HL-60/S4 (cell line): ENCODE results near the gene BAG2.

ENCODE experiments used
- in situ Hi-C: fragments of 300-500 bp; cut with MboI; formaldehyde crosslinking; loops from 2 replicates; pipeline ENCODE4 v1.14.3; 2022; ENCODE audit warnings: low sequenced_read_pairs

Gene BAG2

DNA sequence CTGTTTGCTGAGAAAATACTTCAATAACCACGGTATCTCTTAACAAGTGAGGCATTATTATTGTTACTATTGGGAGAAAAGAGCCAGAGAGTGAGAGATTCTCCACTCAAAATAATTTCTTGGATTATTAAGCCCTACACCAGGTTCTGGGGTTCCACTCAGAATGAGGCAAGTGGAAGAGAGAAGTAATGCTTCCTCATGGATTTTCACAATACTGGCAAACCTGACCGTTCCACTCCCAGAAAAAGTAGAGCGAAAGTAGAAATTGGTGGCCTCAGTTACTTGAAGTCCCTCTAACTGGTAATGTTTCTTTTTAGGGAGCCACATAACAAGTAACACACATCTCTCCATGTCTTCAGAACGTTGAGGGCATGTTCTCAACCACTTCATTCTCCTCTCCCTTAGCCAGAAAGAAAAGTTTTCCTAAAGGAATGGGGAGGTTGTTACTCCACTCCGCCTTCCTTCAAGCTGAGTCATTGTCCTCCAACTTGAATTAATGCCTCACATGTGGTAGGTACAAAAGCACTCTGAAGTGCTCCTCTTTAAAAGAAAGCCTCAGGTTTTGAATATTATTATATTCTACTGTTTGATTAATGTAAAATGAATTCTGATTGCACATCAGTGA is 1.9 kb downstream of the BAG2 start:
- in situ Hi-C loops = no loop called here

DNA sequence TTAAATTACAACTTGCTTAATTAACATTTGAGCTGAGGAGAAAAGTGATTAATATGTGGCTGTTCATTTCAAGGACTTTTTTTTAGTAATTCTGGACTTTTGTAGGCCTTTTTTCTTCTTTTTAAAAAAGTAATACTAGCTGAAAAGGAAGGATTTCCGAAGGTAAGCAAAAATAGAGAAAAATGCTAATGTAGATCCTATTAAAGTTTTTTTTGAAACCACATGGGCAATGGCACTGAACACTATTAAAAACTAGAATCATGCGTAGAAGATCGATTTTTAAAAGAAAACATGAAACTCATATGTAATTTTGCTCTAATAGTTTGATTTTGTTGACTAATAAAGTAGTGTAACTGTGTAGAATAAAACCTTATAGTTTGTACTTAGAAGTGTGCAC is 2.4 kb downstream of the BAG2 start:
- in situ Hi-C loops = no loop called here

DNA sequence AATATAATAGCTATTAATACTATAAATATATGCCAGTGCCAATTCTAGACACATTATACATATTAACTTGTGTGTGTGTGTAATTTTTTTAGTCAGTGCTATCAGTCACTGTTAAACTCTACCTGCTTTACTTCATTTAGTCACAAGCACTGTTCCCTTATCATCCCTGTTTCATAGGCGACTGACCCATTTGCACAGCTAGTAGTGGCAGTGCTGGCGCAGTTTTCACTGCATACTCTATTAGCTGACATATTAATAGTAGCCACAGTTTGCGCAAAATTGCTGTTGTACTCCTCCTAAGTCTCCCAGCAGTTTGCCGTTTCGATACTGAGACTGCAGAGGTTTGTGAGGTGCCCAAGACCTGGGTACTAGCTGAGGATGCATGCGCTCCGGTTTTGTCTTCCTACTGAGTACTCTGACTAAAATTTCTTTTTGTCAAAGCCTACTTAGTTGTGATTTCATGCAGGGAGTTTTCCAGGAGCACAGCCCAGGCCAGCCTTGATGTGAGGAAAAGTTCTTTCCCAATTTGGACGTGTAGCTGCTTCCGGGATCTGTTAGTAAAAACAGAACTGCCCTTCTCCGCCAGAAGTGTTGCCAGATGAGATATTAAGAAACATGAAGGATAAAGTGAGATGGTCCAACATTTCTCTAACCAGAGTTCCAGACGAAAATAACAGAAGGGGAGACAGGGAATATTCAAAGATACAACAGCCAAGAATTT is 5.6 kb downstream of the BAG2 start:
- in situ Hi-C loops = no loop called here

DNA sequence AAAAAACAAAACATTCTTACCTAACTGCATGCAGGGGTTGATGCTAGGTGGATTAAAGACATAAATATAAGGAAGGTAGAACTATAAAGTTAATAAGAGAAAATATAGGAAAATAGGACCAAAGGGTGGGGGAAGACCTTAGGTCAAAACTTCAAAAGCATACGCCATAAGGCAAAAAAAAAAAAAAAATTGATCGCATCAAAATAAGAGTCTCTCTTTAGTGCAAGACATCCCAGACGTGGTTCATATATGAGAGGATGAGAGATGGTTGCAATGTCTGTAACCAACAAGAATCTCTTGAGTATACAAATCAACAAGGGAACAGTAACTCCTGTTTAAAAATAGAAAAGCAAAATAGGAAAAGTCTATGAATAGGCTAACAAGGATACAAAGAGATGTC is 8.5 kb downstream of the BAG2 start:
- in situ Hi-C loops = no loop called here

DNA sequence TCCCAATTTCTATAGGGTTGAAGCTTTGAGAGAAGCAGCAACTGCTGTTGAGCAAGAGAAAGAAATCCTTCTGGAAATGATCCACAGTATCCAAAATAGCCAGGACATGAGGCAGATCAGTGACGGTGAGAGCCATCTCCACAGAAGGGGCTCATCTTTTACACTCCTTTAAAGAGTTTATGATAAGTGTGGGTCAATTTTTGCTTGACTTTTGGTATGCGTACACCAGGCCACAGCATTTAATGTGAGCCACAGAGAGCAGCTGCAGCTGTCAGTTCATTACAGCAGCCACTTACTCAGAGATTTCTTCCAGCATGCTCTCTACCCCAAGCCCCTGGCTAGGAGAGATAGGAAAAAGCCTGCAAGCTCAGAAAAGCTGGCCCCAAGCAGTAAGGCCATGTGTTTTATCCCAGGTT is 9.9 kb downstream of the BAG2 start:
- in situ Hi-C loops = no loop called here

DNA sequence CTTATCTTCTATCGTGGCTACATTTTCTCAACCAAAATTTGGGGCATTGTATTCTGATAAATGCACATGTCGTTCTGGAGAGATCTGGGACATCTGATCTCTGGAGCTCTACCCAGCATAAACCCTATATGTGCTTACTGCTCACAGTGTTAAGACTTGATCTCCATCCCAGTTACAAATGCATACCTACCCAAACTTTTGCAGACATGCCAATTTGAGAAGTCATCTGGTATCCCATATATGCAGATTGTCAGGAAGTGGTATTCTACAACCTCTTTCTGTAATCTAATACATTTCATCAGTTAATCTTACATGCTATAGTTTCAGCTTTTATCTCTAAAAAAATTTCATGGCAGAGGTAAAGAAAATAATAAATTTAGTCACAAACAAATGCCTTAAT is 11.2 kb downstream of the BAG2 start:
- in situ Hi-C loops = no loop called here

DNA sequence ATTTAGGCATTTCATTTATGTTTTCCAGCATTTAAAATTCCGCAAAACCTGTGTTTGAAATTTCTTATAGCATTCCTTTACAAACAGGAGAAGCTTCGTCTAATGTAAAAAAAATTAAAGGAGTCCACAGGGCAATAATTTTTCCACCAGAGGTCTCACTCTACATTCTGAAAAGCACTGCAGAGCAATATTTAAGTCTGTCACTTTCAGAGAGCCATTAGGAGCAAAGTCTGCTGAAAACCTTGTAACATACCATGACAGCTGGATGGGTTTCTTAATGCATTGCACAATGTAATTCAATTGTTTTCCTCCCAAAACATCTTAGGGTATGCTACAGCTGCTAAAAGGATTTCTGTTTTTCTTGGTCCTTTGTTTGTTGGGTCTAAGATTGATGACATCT is 18.0 kb downstream of the BAG2 start:
- in situ Hi-C loops = no loop called here

DNA sequence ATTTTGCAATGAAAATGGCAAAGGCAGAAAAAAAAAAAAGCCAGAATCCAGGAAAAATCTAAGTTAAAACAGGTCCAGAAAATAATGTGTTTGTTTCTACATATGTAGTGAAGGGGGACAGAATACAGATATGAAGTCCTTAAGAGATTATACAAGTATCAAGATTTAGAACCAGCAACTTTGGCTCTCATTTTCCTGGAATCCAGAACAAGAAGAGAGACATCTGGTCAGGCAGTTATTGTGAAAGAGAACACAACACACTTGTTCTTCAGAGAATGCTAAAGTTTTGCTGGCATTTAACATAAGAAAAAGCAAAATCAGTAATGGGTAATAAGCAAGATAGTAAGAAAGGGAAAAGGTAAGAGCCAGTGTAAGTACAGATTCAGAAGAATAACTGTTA is 21.1 kb downstream of the BAG2 start:
- in situ Hi-C loops = no loop called here

DNA sequence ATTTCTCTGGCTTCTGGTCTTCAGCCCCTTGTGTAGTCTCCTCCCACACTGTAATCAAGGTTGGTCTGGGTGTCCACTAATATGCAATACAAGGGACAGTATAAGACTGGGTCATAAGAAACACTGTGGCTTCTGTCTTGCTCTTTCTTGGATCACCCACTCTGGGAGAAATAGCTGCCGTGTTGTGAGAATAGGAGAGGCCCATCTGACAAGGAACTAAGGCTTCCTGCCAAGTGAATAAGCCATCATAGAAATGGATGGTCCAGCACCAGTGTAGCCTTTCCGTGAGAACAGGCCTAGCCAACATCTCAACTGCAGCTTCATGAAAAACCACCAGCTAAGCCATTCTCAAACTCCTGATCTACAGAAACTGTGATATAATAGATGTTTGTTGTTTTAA is 23.3 kb downstream of the BAG2 start:
- in situ Hi-C loops = no loop called here

DNA sequence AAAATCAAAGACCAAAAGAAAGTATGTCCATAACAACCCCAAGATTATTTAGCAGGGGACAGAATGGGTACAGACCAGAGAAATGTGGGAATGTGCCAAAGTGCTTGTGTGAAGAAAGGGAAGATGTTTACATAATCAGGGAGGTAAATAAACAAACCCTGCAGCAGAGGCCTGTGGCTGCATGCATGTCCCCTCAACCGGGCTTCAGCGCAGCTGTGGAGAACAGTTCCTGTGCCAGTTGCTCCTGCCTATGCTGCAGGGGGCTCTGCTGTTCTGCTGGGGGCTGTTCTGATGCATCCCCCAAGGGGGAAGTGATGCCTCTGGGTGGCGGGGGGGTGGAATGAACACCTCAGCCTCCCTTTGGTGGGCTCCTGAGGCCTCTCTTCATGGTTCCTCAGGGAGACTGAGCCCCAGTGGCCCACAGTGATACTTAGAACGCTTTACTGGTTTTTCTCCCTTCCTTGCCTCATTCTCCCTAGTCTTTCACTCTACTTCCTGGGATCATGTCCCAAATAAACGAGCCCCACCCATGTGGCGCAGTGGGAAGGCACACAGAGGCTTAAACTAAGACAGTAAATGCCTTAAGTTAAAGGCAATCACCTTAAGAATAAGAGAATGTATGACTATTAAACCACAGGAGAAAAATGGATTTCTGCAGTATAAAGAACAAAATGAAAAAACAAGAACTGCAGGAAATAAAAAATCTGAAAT is 27.0 kb downstream of the BAG2 start:
- in situ Hi-C loops = no loop called here

DNA sequence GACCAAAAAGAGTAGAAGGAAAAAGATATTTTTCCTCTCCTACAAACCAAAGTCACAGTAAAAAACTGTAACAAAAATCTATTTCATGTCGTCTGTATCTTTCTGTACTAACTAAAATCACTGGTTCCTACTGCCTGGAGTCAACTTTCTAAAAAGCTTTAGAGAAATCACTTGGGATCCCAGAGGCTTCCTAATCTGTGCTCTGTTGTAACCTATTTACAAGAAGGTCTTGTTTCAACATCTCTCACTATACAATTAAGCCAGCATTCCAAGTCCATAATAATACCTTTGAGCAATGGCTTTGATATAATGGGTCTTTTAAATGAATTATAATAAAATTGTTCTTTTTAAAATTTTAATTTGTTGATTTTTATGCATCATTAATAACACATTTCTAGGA is 29.6 kb downstream of the BAG2 start:
- in situ Hi-C loops = no loop called here

DNA sequence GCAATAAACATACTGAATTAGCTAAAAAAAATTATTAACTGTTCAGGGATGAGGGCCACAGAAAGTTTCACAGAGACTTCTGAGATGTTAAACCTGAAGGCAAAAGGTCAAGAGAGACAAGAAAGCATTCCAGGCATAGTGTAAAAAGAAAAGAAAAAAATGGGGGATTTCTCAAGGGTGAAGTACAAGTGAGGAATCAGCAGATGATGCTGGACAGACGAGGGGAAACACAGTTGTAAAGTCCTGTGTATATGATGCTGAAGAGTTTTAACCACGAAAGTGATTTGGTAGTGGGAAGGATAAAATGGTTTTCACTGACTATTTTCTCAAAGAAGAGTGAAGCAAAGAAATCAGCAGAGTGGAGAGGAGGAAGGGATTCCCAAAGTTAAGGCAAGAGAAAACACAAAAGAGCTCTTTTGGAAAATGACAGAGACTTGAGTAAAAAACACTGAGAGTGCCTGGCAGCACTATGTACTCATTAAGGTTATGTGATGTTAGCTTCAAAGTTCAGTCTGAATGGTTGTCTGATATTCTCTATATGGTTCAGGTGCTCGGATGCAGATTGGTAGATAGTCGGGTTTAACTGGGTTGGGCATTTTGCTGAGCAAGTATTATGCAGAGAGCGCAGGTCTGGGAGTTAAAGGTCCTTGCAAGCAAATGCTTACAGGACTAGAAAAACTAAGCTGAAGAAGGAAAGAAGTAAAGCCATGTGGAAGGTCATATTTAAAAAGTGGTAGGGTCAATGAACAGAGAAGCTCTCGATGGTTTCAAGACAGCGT is 33.6 kb downstream of the BAG2 start:
- in situ Hi-C loops = no loop called here

DNA sequence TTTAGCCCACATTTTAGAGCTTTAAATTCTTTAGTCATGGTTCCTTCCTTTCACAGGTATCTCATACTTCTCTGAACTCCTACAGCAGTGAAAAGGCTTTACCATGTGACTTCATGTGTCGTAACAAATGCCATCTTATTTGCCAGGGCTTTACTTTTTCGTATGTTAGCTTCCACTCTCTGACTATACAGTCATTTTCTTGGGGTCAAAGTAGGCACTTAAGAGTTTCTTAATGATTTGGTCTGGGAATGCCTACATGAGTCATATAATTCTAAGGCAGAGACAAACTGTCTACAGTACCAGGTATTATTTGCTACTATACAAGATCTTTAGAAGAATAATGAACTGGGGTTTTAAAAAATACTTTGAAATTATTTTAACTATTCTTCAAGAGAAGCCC is 35.0 kb downstream of the BAG2 start:
- in situ Hi-C loops = no loop called here

DNA sequence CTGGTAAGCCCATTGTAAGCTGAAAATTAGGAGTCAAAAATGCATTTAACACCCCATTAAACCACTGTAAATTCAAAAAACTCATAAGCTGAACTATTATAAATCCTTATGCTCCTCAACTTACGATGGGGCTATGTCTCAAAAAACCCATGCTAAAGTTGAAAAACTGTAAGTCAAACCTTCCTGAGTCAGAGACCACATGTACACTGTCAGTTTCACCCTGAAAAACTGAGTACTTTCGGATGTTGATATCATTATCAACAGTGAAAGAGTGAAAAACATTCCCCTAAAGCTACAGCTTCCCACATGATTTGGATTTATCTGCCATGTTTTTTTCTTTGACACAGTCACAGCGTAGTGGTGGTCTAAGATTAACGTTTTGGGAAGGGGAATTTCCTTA is 35.7 kb downstream of the BAG2 start:
- in situ Hi-C loops = no loop called here

DNA sequence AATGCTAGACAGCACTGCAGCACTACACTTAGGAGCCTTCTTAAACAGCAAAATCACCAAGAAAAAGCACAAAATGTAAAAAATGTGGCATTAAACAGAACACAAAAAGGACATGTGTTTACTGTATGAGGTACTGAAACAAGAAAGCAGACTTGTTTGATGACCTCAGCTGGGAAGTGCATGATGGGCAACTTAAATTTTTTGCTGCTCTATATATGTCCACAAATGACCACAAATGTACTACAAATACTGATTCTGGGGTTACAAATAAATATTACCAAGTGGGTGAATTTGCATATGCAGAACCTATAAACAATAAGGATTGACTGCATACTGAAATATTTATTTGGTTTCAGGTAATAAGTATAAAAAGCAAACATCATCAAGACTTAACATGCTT is 36.9 kb downstream of the BAG2 start:
- in situ Hi-C loops = no loop called here

DNA sequence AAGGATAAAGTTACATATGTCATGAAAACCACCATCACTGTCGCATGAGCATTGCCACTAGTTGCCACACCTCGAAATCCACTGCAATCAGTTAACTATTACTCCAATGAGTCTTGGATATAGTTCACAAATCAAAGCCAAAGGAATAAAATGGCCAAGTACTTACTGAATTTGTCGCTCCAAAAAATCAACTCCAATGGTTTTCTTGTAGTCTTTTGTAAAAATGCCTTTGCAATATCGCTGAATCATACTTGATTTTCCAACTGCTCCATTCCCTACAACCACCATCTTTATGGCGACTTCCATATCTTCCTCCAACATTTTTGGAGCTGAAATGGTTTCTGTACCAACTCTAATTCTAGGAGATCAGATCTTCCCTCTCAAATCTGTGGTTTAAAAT is 37.9 kb downstream of the BAG2 start:
- in situ Hi-C loops = no loop called here

DNA sequence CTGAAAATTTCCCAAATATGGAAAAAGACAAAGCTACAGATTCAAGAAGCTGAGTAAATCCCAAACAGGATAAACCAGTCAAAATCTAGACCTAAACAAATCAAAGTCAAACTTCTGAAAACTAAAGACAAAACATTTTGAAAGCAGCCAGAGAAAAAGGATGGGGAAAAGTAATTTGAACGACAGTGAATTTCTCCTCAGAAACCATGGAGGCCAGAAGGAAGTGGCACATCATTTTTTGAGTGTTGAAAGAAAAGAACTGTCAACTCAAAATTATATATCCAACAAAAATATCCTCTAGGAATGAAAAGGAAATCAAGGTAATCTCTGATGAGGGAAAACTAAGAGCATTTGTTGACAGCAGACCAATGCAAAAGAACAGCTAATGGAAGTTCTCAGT is 43.1 kb downstream of the BAG2 start:
- in situ Hi-C loops = no loop called here

DNA sequence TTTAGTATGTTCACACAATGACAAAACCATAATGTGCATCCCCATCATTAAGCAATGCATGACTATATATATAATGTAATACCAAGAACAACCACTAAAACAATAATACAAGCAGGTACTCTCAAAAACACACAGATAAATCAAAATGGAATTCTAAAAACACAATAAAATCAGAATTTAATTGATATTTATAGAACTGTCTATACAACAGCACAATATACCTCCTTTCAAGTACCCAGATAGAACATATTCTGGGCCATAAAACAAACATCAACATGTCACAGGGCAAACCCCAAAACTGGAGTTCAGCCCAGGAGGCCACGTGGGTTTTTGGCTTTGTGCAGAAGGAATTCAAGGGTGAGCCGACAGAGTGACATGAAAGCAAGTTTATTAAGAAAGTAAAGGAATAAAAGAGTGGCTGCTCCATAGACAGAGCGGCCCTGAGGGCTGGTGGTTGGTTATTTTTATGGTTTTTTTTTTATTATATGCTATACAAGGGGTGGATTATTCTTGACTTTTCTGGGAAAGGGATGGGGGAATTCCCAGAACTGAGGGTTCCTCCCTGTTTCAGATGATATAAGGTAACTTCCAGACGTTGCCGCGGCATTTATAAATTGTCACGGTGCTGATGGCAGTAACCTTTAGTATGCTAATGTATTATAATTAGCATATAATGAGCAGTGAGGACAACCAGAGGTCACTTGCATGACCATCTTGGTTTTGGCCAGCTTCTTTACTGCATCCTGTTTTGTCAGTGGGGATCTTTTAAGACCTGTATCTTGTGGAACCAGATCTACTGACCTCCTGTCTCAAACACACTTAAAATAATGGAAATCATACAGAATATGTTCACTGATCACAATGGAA is 44.3 kb downstream of the BAG2 start:
- in situ Hi-C loops = no loop called here

DNA sequence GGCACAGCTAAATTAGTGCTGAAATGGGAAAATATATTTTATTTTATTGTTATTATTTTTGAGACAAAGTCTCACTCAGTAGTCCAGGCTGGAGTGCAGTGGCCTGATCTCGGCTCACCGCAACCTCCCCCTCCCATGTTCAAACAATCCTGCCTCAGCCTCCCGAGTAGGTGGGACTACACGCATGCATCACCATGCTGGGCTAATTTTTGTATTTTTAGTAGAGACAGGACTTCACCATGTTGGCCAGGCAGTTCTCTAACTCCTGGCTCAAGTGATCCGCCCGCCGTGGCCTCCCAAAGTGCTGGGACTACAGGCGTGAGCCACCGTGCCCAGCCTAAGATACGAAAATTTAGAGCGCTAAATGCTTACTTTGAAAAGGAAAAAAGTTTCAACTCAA is 45.1 kb downstream of the BAG2 start:
- in situ Hi-C loops = no loop called here

DNA sequence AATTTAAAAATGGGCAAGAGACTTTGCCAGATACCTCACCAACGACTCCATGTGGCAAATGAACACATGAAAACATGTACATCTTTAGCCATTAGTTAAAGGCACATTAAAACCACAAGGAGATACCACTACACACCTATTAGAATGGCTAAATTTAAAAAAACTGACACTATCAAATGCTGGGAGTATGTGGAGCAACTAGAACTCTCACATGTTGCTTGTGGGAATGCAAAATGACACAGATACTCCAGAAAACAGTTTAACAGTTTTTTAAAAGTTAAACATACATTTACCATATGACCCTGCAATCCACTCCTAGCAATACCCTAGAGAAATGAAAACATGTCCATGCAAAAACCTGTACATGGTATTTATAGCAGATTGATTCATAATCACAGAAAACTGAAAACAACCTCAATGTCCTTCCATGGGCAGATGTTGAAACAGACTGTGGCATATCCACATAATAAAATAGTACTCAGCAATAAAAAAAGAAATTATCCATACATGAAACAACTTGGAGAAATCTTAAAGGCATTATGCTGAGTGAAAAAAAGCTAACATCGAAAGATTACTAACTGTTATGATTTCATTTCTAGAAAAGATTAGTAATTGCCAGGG is 48.1 kb downstream of the BAG2 start:
- in situ Hi-C loops = no loop called here
